ENCODE results near the gene ANO8. TPM values are rescaled to one million over a fixed set of nuclear protein-coding genes. Genes with fewer than 3 reads are reported as not detected.

ANO8 gene
- total RNA-seq, 1 donor from 2014 or later = 43.3 TPM

- Mint-ChIP-seq H3K27me3 (ENCODE audit: low read depth) (peaks cover 22% of the 10 kb centered on the region), H3K36me3 (ENCODE audit: low read depth) (peaks cover 8% of the 10 kb centered on the region), H3K9me3 (no peaks in the 10 kb centered on the region), H3K4me1 (peaks cover 23% of the 10 kb centered on the region), H3K4me3 (peak overlapping the region; percentile 83), H3K27ac (ENCODE audit: unreplicated experiment) (peak overlapping the region; percentile 43)
- DNase-seq (ENCODE audit: low read depth, low spot score) = no peak
- TF ChIP-seq CTCF (conservative IDR thresholded peaks at IDR 0.05) = no peak
Measured at GRCh38 chr19:17332677-17333581, 1.7 kb downstream of the ANO8 start.

GRCh38 chr19:17332360-17332676 is 2.3 kb downstream of the ANO8 start:
- peaks cover 27% of the 10 kb centered on the region for H3K4me1 Mint-ChIP-seq
- peaks cover 11% of the 10 kb centered on the region for H3K36me3 Mint-ChIP-seq (ENCODE audit: low read depth)
- peak overlapping the region; percentile 83 for H3K4me3 Mint-ChIP-seq
- H3K27me3 Mint-ChIP-seq (ENCODE audit: low read depth) = peaks cover 26% of the 10 kb centered on the region
- no peak for DNase-seq (ENCODE audit: low read depth, low spot score)
- no peaks in the 10 kb centered on the region for H3K9me3 Mint-ChIP-seq
- H3K27ac Mint-ChIP-seq (ENCODE audit: unreplicated experiment) = no peak overlapping the region
- no peak for TF ChIP-seq CTCF (conservative IDR thresholded peaks at IDR 0.05)

- no peak overlapping the region for H3K27ac Mint-ChIP-seq (ENCODE audit: unreplicated experiment)
- TF ChIP-seq CTCF (conservative IDR thresholded peaks at IDR 0.05) = no peak
- no peaks in the 10 kb centered on the region for H3K9me3 Mint-ChIP-seq
- peak overlapping the region; percentile 63 for H3K4me3 Mint-ChIP-seq
- peaks cover 23% of the 10 kb centered on the region for H3K4me1 Mint-ChIP-seq
- peaks cover 26% of the 10 kb centered on the region for H3K27me3 Mint-ChIP-seq (ENCODE audit: low read depth)
- DNase-seq (ENCODE audit: low read depth, low spot score) = no peak
- H3K36me3 Mint-ChIP-seq (ENCODE audit: low read depth) = peaks cover 11% of the 10 kb centered on the region
Measured at GRCh38 chr19:17331045-17331558, 3.6 kb downstream of the ANO8 start.

- TF ChIP-seq CTCF (conservative IDR thresholded peaks at IDR 0.05) = no peak
- Mint-ChIP-seq H3K27ac (ENCODE audit: unreplicated experiment) (no peak overlapping the region), H3K36me3 (ENCODE audit: low read depth) (peaks cover 11% of the 10 kb centered on the region), H3K9me3 (no peaks in the 10 kb centered on the region), H3K4me3 (peak overlapping the region; percentile 63), H3K27me3 (ENCODE audit: low read depth) (peaks cover 26% of the 10 kb centered on the region), H3K4me1 (peaks cover 23% of the 10 kb centered on the region)
- no peak for DNase-seq (ENCODE audit: low read depth, low spot score)
Measured at GRCh38 chr19:17330262-17331044, 4.2 kb downstream of the ANO8 start.

GRCh38 chr19:17329366-17330261 is 5.0 kb downstream of the ANO8 start:
- peaks cover 11% of the 10 kb centered on the region for H3K36me3 Mint-ChIP-seq (ENCODE audit: low read depth)
- TF ChIP-seq CTCF (conservative IDR thresholded peaks at IDR 0.05) = no peak
- no peak for DNase-seq (ENCODE audit: low read depth, low spot score)
- no peaks in the 10 kb centered on the region for H3K9me3 Mint-ChIP-seq
- H3K4me3 Mint-ChIP-seq = peak overlapping the region; percentile 57
- H3K27ac Mint-ChIP-seq (ENCODE audit: unreplicated experiment) = no peak overlapping the region
- peaks cover 15% of the 10 kb centered on the region for H3K4me1 Mint-ChIP-seq
- peaks cover 26% of the 10 kb centered on the region for H3K27me3 Mint-ChIP-seq (ENCODE audit: low read depth)
